Mesodermal cell (in vitro differentiated cells): Measurements from ENCODE around the gene DGKB.

Experiments
- H3K27ac ChIP-seq: 2 replicates; pipeline ENCODE4 v1.7.0; 2013; ENCODE audit warnings: mild to moderate bottlenecking, low read depth, low read length, moderate library complexity; ENCODE audit not compliant: severe bottlenecking
- H3K36me3 ChIP-seq: 2 replicates; pipeline ENCODE4 v1.7.1; 2013; ENCODE audit warnings: mild to moderate bottlenecking, low read length, moderate library complexity; ENCODE audit not compliant: control insufficient read depth, insufficient read depth
- H3K4me1 ChIP-seq: one replicate; pipeline ENCODE4 v1.7.1; 2013; ENCODE audit warnings: mild to moderate bottlenecking, low read length; ENCODE audit not compliant: insufficient read depth, control insufficient read depth, poor library complexity, severe bottlenecking
- H3K4me3 ChIP-seq: 2 replicates; pipeline ENCODE4 v1.7.0; 2013; ENCODE audit warnings: low read length, control low read depth, mild to moderate bottlenecking; ENCODE audit not compliant: insufficient read depth, poor library complexity, severe bottlenecking; ENCODE audit errors: extremely low read depth
- H3K9me3 ChIP-seq: 2 replicates; pipeline ENCODE4 v1.7.1; 2013; ENCODE audit warnings: mild to moderate bottlenecking, low read length, moderate library complexity; ENCODE audit not compliant: control insufficient read depth
- WGBS, 2 experiments: methylation state at CpG; one replicate each; pipeline ENCODE4 v1.1.5; 2013; ENCODE audit warnings: missing lambda C conversion rate in 2 of 2; ENCODE audit not compliant: insufficient coverage in 2 of 2; 5-methylcytosine and 5-hydroxymethylcytosine counted together

Gene DGKB

DNA sequence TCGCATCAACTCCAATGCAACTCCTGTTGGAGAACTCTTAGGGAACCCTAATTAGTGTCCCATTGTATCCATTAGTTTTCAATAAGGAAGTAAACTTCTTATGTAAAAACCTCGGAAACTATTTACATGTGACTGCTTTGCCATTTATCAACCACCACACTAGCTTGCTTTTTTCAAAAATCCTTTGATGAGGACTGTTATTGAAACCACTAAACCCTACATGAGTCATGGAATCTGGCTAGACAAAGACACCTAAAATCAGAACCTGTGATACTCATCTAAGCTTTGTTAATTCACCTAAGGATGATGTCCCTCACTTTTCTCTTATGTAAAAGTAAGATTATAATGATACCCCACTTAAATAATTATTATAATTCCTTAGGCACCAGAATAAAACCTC is 499.0 kb downstream of the DGKB start:
- H3K4me1 ChIP-seq: no peaks in the 10 kb centered on the region
- H3K27ac ChIP-seq: no peak overlapping the region
- H3K4me3 ChIP-seq: no peak overlapping the region
- WGBS, 2 experiments: 100% methylated on average over 1 of the region's 2 CpGs; no CpG with 5 or more reads in 1 of the 2 experiments
- no peaks in the 10 kb centered on the region for H3K9me3 ChIP-seq
- H3K36me3 ChIP-seq: no peaks in the 10 kb centered on the region

DNA sequence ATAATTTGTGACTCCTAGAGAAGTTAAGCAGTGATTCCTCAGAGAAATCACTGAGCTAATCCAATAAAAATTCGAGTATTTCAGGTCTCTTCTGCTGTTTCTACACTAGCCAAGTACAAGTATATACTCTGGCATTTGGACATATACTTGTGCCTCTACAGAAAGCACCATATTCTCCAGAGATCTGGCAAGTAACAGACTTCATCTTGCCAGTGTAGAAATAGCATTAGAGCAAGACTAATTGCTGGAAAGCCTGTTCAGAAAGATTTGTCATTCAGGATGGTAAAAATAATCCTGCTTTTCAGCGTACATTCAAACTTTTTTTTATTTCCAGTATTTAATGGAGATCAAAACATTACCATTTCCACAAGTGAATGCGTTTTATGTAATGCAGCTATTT is 502.3 kb downstream of the DGKB start:
- 83% methylated on average over 1 of the region's 3 CpGs; no CpG with 5 or more reads in 1 of the 2 experiments for WGBS, 2 experiments
- no peak overlapping the region for H3K4me3 ChIP-seq
- H3K9me3 ChIP-seq: no peaks in the 10 kb centered on the region
- H3K4me1 ChIP-seq: no peaks in the 10 kb centered on the region
- no peak overlapping the region for H3K27ac ChIP-seq
- H3K36me3 ChIP-seq: no peaks in the 10 kb centered on the region

DNA sequence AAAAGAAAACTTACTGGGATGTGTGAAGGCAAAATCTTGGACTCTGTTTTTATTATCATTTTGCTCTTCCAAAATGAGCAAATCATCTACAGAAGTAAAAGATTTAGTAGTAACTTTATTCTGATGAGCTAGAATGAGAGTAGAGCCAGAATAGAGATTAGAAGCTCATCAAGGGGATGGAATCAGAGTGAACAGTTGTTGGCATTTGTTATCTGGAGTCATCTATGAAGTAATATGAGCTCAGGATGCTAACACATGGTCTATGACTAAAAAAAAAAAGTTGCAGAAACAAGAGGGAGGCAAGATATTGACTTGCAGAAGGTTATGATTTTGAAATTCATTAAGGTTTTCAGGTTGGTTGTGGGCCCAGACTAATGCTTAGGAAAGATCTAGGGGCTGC is 504.0 kb downstream of the DGKB start:
- Histone ChIP-seq H3K4me1 (no peaks in the 10 kb centered on the region), H3K36me3 (no peaks in the 10 kb centered on the region), H3K27ac (no peak overlapping the region), H3K9me3 (no peaks in the 10 kb centered on the region), H3K4me3 (no peak overlapping the region)

DNA sequence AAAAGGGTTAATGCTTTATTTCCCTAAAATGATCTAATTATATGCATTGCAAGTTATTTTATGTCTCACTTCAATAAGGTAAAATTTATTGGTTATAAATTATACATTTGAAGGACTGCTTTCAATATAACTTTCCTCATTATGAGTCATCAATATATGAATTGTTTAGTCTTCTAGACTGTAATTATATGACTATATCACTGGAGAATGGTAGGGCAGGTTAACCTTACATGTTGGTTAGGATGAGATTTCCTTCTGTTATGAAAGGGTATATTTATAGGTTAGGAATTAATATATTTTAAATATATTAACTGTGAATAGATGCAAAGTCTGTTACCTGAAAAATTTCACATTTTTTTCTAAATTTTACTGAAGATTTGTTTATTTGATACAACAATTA is 506.7 kb downstream of the DGKB start:
- H3K4me3 ChIP-seq: no peak overlapping the region
- H3K27ac ChIP-seq: no peak overlapping the region
- H3K9me3 ChIP-seq: no peaks in the 10 kb centered on the region
- H3K36me3 ChIP-seq: no peaks in the 10 kb centered on the region
- no peaks in the 10 kb centered on the region for H3K4me1 ChIP-seq

GRCh38 chr7:14394786-14395185 is 507.8 kb downstream of the DGKB start:
- WGBS, 2 experiments: no CpG with 5 or more reads among the region's 2 CpGs
- H3K4me1 ChIP-seq: no peaks in the 10 kb centered on the region
- no peaks in the 10 kb centered on the region for H3K9me3 ChIP-seq
- no peak overlapping the region for H3K27ac ChIP-seq
- no peaks in the 10 kb centered on the region for H3K36me3 ChIP-seq
- H3K4me3 ChIP-seq: no peak overlapping the region

DNA sequence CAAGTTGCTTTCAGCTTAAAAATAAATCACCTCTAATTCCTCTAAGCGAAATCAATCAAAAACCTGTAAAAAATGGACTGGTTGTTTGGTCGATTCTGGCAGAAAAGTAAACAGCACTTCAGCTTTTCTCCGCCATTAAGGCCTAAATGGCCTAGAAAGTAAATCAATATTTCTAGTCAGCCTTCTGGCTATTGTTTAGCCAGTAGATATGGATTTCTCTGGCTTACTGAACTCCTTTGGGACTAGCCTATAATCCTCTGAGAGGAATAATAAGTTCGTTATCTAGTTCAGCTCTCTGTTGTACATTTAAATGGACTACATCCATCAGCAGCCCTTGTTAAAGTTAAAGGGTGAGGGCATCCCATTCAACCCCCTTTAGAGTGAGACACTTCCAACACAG is 513.0 kb downstream of the DGKB start:
- no peak overlapping the region for H3K27ac ChIP-seq
- H3K36me3 ChIP-seq: no peaks in the 10 kb centered on the region
- H3K4me3 ChIP-seq: no peak overlapping the region
- 80 to 100% methylated on average over 1 of the region's 4 CpGs for WGBS, 2 experiments
- no peaks in the 10 kb centered on the region for H3K4me1 ChIP-seq
- no peaks in the 10 kb centered on the region for H3K9me3 ChIP-seq

GRCh38 chr7:14389181-14389591 is 513.4 kb downstream of the DGKB start:
- Histone ChIP-seq H3K36me3 (no peaks in the 10 kb centered on the region), H3K4me1 (no peaks in the 10 kb centered on the region), H3K9me3 (no peaks in the 10 kb centered on the region), H3K4me3 (no peak overlapping the region), H3K27ac (no peak overlapping the region)
- 96 to 97% methylated on average over 4 to 5 of the region's 5 CpGs for WGBS, 2 experiments

DNA sequence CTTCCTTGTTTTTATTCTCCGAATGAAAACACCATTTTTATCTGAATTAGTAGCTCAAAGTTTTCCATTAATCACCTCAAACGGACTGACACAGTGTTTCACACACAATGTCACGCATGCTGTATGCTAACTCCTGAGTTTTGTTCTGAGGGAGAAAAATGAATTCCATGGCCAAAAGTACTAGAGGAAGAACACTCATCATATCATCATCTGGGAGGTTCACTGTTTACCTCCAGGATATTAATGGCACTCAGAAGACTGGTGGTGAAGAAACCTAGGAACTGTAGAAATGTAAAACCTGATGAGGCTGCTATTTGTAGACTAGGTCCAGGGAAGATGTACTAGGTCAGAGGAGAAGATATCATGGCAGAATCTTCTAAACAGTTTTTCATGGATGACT is 517.5 kb downstream of the DGKB start:
- H3K36me3 ChIP-seq: no peaks in the 10 kb centered on the region
- 94% methylated on average over 3 of the region's 3 CpGs; no CpG with 5 or more reads in 1 of the 2 experiments for WGBS, 2 experiments
- no peak overlapping the region for H3K4me3 ChIP-seq
- no peaks in the 10 kb centered on the region for H3K4me1 ChIP-seq
- H3K27ac ChIP-seq: no peak overlapping the region
- H3K9me3 ChIP-seq: no peaks in the 10 kb centered on the region

GRCh38 chr7:14381936-14382335 is 520.6 kb downstream of the DGKB start:
- Histone ChIP-seq H3K9me3 (no peaks in the 10 kb centered on the region), H3K36me3 (no peaks in the 10 kb centered on the region), H3K27ac (no peak overlapping the region), H3K4me1 (no peaks in the 10 kb centered on the region), H3K4me3 (no peak overlapping the region)
- 94% methylated on average over 3 of the region's 3 CpGs; no CpG with 5 or more reads in 1 of the 2 experiments for WGBS, 2 experiments

DNA sequence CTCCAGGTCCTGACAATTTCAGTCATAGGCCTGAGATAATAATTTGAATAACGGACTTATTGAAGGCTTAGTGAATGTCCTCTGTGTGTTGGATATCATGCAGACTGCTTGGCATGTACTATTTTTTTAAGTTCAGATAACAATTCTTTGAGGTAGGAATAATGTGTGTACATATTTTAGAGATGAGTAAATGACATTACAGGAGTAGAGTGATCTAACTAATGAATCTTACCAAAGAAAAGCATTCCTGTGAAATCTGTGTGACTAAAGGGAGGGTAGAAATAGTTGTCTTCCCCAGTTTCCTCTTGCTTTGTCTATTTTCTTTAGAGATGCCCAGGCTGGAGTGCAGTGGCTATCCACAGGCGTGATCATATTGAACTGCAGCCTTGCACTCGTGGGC is 521.2 kb downstream of the DGKB start:
- H3K36me3 ChIP-seq: no peaks in the 10 kb centered on the region
- H3K9me3 ChIP-seq: no peaks in the 10 kb centered on the region
- WGBS, 2 experiments: 100% methylated on average over 2 to 3 of the region's 3 CpGs
- H3K4me1 ChIP-seq: no peaks in the 10 kb centered on the region
- no peak overlapping the region for H3K27ac ChIP-seq
- H3K4me3 ChIP-seq: no peak overlapping the region

DNA sequence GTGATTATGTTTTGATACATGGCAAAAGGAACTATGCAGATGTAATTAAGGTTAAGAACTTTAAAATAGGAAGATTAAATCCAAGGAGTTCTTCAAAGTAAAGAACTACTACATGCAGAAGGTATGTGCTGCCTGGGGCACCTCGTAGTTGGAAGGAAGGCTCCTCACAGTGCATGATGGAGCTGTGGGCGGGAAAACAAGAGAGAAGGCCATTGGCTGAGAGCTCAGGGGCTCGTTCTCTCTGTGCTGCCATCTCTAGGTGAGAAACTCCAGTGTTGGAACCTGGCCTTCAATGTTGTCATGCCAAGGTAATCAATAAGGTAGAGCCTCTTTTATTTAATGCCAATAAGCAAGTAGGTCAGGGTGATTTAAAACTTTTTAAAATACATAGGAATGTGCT is 521.7 kb downstream of the DGKB start:
- Histone ChIP-seq H3K4me1 (no peaks in the 10 kb centered on the region), H3K4me3 (no peak overlapping the region), H3K9me3 (no peaks in the 10 kb centered on the region), H3K36me3 (no peaks in the 10 kb centered on the region), H3K27ac (no peak overlapping the region)
- 95 to 100% methylated on average over 3 of the region's 3 CpGs for WGBS, 2 experiments
